ENCODE results near the gene FRAT1.
A peak's percentile ranks its signal among the peaks of the same experiment; 100 is the strongest.
"Not testable (repeated sequence)": the region's sequence is repeated elsewhere in the genome, so short reads cannot be mapped to it uniquely, and the experiment has no call there.

Gene FRAT1

GRCh38 chr10:97279121-97279815 is 39.8 kb upstream of the FRAT1 start:
- no peak overlapping the region for H3K4me3 ChIP-seq (replicated peaks in 1 of 2; ENCODE audit: low read depth in 2 of 2, low read length in 2 of 2)
- DNase-seq (ENCODE audit: low read depth in 2 of 2): peak; percentile 64 to 74
- TF ChIP-seq CTCF (IDR thresholded peaks at IDR 0.05; ENCODE audit: low read depth, low read length): no peak

- H3K4me3 ChIP-seq (replicated peaks in 1 of 2; ENCODE audit: low read depth in 2 of 2, low read length in 2 of 2): no peak overlapping the region
- no peak for TF ChIP-seq CTCF (IDR thresholded peaks at IDR 0.05; ENCODE audit: low read depth, low read length)
- no peak for DNase-seq (ENCODE audit: low read depth in 2 of 2)
These were observed 38.3 kb upstream of the FRAT1 start for GRCh38 chr10:97280783-97281182.

GRCh38 chr10:97290076-97290475 is 29.0 kb upstream of the FRAT1 start:
- DNase-seq (ENCODE audit: low read depth in 2 of 2); H3K4me3 ChIP-seq (replicated peaks in 1 of 2; ENCODE audit: low read depth in 2 of 2, low read length in 2 of 2): not testable (repeated sequence)

GRCh38 chr10:97290576-97291356 is 28.3 kb upstream of the FRAT1 start:
- not testable (repeated sequence) for DNase-seq (ENCODE audit: low read depth in 2 of 2); H3K4me3 ChIP-seq (replicated peaks in 1 of 2; ENCODE audit: low read depth in 2 of 2, low read length in 2 of 2)

- no peak for TF ChIP-seq CTCF (IDR thresholded peaks at IDR 0.05; ENCODE audit: low read depth, low read length)
- peak overlapping the region; percentile 73 to 88 for H3K4me3 ChIP-seq (replicated peaks in 1 of 2; ENCODE audit: low read depth in 2 of 2, low read length in 2 of 2)
- DNase-seq (ENCODE audit: low read depth in 2 of 2): no peak
These were observed 27.5 kb upstream of the FRAT1 start for GRCh38 chr10:97291357-97292096.

- H3K4me3 ChIP-seq (replicated peaks in 1 of 2; ENCODE audit: low read depth in 2 of 2, low read length in 2 of 2): peak within 1 kb of the TSS; percentile 73 to 88
- TF ChIP-seq CTCF (IDR thresholded peaks at IDR 0.05; ENCODE audit: low read depth, low read length): no peak
These were observed 26.8 kb upstream of the FRAT1 start, which contains the start of gene ARHGAP19 for GRCh38 chr10:97292097-97292861. Gene ARHGAP19, minus strand, starts transcription at chr10:97292637. Its CDS starts 10 bp downstream, at chr10:97292627.

GRCh38 chr10:97292862-97293198 is 26.2 kb upstream of the FRAT1 start:
- no peak for DNase-seq (ENCODE audit: low read depth in 2 of 2)
- TF ChIP-seq CTCF (IDR thresholded peaks at IDR 0.05; ENCODE audit: low read depth, low read length): no peak
- H3K4me3 ChIP-seq (replicated peaks in 1 of 2; ENCODE audit: low read depth in 2 of 2, low read length in 2 of 2): no peak overlapping the region

More at GRCh38 chr10:97292097-97292861, 26.8 kb upstream of the FRAT1 start, which contains the start of gene ARHGAP19:
- peak; percentile 99 for DNase-seq (ENCODE audit: low read depth in 2 of 2)
